AG08395 (cell line): ENCODE data around the gene CCDC50.

Experiments
- DNase-seq: peaks from one replicate; pipeline ENCODE4 v3.0.0; 2012; ENCODE audit warnings: mixed read lengths, low spot score

Gene CCDC50

GRCh38 chr3:191347228-191347627 is 18.0 kb downstream of the CCDC50 start:
- no peak for DNase-seq

DNA sequence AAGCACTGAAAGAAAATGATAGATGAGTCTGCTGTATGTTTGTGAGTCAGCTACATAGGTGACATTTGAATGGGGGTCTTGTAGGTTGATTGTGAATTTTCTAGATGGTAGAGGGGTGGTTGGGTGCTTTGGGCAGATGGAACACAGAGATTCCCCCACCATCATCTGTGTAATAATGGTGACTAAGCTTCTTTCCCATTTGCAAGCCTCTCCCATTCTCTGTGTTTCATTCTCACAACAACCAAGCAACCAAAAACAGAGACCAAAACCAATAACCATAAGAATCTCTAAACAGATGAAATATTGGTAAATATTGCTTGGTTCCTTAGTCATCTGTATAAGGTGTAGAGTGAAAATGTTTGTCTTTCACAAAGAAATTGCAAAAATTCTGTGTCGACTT is 18.9 kb downstream of the CCDC50 start:
- DNase-seq = no peak

- no peak for DNase-seq
Measured at GRCh38 chr3:191350396-191351090, 21.3 kb downstream of the CCDC50 start.

DNA sequence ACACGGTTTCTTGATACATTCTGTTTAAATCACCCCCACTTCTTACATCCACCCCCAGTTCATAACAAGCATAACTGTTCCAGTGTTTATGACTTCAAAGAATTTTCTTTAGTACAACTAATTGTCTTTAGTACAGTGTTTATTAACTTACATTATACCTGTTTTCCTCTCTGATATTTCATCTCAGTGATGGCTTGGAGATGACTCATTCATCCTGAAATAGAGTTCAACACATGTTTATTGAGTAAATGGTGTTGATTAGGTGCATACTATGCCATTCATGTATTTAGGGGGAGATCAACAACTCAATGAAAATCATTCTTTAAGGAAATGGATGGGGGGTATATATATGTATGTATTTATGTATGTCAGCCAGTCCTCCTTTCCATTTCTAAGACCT is 22.8 kb downstream of the CCDC50 start:
- no peak for DNase-seq

GRCh38 chr3:191353022-191353777 is 24.0 kb downstream of the CCDC50 start:
- DNase-seq = no peak

GRCh38 chr3:191355406-191355805 is 26.2 kb downstream of the CCDC50 start:
- no peak for DNase-seq

DNA sequence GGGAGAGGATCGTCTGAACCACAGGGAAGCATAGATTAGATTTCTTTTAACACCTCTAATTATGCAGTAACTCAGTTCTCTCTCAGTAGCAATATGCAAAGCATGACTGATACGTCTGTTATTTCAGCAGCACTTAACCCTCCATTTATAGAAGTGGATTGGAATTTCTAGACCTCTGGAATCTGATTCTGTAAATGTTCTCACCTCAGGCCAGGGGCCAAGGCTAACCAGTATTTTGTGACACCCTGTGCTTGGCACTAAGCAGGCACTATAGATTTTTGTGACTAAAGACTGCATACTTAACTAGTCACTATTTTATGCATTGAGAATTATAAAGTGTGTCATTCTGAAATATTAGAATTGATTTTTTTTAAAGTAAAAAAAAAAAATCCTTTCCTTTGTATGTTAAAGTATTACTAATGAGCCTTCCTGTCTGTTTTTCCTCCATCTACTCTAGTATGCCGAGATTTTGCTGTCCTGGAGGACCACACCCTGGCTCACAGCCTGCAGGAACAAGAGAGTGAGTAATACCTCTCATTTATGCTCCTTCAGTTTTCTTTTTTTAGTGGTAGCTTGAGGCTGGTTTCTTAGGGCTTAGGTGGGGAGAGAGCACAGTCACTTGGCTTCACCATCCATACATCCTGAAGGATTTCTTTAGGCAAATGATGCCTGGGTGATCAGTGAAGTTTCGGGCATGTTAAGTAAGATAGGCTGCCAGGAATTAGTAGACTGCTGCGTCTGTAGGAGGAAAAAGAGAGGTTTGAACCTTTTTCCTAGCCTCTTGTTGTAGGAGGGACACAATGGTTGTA is 27.6 kb downstream of the CCDC50 start:
- DNase-seq = peak; percentile 53

DNA sequence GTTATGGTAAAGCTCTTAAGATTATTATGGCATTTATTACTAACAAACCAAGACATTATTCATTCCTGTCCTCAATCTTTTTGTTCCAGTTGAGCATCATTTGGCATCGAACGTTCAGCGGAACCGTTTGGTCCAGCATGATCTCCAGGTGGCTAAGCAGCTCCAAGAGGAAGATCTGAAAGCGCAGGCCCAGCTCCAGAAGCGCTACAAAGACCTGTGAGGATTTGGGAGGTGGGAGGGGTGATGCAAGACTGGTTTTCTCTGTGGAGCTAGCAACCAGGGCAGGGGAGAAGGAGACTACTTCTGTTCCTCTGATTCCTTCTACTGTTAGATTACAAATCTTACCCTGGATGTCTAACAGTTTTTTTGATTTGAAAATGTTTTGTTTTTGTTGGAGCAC is 28.7 kb downstream of the CCDC50 start:
- no peak for DNase-seq

DNA sequence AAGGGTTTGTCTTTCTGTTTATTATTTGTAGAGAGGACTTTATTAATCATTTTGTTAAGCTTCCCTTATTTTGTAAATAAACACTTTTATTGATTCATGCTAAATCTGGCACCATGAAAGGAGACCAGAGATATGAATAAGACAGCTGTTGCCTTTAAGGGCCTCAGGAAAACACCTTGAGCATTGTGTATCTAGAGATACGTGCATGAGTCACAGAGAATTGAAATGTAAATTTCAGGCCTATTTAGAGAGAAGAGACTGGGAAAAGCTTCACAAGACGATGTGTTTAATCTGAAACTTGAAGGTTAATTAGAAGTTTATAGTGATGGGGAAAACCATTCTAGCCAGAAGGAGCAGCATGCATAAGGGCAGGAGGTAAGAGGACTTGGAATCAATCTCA is 29.7 kb downstream of the CCDC50 start:
- no peak for DNase-seq

DNA sequence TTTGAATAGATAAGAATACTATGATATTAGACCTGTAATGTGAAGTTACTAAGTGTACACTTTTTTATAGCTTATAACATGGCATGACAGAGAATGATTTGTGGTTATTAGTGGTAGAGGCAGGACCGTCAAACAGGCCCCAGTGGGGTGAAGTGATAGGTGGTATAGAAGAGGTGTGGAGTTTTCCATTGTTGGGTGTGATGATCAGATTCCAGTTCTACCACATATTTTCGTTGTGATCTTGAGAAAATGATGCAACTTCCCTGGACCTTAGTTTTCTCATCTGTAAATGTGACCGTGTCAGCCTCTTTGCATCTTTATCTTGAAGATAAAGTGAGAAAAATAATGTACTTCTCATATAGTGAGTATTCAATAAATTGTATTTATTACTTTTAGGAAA is 31.4 kb downstream of the CCDC50 start:
- DNase-seq = no peak

DNA sequence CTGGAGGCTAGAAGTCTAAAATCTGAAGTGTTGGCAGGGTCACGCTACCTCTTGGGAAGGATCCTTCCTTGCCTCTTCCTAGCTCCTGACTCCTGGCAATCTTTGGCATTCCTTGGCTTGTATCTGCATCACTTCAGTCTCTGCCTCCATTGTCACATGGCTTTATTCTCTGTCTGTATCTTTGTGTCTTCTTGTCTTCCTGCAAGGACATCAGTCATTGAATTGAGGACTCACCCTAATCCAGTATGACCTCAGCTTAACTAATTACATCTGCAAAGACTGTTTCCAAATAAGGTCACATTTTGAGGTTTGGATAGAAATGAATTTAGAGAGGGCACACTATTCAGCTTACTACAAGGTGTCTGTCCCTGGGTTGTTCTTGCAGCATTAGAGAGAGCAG is 32.3 kb downstream of the CCDC50 start:
- DNase-seq = no peak

- DNase-seq = no peak
Measured at GRCh38 chr3:191362037-191362436, 32.8 kb downstream of the CCDC50 start.

GRCh38 chr3:191362524-191363090 is 33.4 kb downstream of the CCDC50 start:
- no peak for DNase-seq

DNA sequence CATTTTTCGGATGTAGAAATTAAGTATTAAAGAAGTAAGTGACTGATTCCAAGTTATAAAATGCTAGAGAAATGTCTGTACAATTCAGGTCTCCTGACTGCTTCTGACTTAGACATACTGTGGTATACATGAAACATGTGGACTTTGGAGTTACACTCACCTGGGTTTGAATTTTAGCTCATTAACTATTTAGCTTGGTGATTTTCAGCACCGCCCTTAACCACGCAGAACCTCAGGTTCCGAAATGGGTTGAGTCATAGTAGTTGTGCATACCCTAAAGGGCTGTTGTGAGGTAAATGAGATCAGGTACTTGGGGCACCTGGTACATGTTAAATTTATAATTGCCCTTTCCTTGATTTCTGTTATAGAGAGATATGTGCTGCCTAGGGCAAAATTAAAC is 34.0 kb downstream of the CCDC50 start:
- no peak for DNase-seq

DNA sequence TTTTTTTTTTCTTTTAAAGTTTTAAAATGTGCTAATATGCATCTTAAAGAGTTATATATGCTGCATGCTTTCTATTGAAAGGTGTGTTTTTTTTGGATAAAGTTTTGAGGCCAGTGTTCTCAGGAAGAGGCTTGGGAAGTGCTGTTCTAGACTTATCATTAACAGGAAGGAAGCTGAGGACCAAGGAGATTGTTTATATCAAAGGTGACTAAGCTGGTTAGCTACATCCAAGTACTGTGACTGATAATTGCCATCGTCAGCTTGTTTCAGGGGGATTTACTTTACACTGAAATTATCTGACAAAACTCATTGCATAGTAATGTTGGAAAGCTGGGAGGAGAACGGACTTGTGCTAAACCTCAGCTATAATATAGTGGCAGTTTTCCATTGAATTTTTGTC is 37.5 kb downstream of the CCDC50 start:
- no peak for DNase-seq

GRCh38 chr3:191368755-191369615 is 39.8 kb downstream of the CCDC50 start:
- no peak for DNase-seq

DNA sequence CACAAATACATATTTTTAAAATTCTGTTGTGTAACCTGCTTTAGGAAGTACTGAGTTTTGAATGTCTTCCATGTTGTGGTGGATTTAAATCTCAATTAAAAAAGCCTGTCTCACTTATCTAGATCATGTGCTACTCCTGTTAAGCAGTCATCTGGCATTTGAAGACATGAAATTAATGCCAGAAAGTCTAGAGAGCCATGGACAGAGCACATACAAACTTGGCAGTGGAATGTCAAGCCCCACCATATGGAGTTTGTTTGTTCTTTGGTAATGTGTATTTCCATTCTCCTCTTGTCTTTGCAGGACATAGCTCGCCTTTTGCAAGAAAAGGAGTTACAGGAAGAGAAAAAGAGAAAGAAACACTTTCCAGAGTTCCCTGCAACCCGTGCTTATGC is 40.4 kb downstream of the CCDC50 start:
- peak; percentile 45 for DNase-seq

DNA sequence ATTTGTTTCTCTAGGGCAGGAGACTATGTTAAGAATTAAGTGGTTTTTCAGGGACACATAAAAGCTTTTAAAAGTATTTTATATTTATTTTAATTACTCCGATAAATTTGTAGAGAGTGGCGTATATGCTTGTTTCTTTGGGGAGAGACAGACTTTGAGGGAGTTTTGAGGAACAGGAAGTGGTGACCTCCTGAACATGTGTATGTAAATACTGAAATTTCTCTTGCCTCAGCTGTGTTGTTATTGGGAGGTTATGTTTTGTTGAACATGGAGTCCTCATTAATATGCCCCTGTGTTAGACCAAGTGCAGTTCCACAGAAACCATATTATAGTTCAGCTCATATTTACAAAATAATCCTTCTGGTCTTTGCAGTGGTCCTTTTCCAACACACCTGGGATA is 42.9 kb downstream of the CCDC50 start:
- no peak for DNase-seq

DNA sequence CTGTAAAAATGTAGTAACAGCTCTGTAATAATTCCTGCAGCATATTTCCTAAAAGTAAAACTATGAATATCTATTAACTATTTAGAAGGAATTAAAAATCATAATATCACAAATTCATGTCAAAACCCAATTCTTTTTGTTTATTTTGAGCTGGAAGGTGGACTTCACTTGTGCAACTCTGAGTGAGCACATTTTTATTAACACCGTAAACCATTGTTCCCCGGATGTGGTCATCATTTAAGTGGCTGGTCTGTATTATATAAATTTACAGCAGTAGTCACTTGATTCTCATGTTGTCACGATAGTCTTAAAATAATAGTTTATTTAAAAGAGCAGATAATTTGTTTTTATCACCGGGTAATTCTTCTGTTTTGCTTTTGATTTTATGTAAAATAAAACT is 44.1 kb downstream of the CCDC50 start:
- no peak for DNase-seq

DNA sequence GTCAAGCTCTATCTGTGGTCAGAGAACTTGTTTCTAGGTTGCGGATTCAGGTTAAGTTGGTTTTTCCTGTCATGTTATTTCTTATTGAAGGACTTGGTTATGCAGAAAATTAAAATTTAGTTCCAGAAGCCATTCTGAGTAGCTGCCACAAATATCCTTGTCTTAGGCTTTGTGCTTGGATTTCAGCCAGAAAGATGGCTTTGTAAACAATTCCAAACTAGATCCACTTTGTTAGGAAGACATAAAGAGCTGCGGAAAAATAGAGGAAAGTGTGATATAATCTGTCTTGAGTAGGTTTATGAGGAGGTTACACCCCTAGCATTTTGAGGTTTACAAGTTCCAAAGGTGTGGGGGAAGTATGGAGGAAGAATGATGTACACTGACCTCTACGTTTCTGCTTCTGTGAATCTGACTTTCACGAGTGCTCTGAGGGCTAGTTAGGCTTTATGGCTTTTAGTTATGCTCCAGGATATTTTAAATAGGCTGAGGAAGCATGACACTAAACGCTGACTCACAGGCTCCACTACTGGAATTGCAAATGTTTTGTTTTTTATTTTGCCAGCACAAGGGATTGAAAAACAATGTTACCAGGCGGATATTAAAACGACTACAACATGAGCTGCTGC is 47.4 kb downstream of the CCDC50 start:
- peak; percentile 80 for DNase-seq

DNA sequence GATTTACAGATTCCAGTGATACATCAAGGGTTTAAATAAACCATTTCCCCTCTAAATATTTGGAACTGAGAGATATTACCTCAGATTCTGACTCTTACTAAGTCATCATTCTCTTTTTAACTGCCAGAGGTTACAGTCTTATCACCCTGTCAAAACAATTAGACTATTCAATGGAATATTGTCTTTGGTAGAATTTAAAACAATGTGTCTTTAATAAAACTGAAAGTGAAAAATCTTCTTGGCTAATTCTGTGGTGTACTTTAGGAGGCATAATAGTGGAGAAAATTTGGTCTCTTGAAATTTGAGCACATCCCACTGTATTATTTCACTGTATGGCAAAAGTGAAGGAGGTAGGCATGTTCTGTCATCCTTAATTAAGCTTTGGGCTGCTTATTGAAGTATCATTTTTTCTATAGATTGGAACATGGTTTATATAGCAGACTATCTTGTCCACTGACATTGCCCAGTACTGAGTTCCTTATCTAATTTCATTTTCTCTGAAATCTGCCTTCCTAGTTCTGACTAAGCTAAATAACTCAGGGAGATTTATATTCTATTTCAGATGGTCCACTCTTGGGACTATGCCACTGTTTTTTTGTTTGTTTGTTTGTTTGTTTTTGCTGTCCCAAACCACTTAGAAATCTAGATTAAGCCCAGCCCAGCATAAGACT is 49.1 kb downstream of the CCDC50 start:
- no peak for DNase-seq
